NCI-H345 (cell line): ENCODE measurements around the gene APBB2.
A peak's percentile ranks its signal among the peaks of the same experiment; 100 is the strongest.

Experiments
- DNase-seq: peaks from one replicate; lab custom pipeline; 2025; lab: John Stamatoyannopoulos, UW

The APBB2 gene

DNA sequence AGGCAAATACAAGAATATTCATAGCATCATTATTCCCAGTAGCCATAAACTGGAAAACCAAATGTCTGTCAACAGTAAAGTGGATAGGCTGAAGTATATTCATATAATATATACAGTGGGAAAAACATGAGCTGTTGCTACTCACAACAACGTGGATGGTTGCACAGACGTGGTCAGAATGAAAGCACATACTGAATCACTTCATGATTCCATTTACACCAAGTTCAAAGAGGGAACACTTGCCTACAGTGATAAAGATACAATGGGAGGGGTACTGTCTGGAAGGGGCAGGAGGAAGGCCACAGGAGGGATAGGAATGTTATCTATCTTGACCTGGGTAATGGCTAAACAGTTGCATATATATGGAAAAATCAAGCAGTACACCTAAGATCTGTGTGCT is 25.3 kb downstream of the APBB2 start:
- DNase-seq: no peak

- DNase-seq: no peak
Observed at GRCh38 chr4:41185614-41186592, 28.4 kb downstream of the APBB2 start.

DNA sequence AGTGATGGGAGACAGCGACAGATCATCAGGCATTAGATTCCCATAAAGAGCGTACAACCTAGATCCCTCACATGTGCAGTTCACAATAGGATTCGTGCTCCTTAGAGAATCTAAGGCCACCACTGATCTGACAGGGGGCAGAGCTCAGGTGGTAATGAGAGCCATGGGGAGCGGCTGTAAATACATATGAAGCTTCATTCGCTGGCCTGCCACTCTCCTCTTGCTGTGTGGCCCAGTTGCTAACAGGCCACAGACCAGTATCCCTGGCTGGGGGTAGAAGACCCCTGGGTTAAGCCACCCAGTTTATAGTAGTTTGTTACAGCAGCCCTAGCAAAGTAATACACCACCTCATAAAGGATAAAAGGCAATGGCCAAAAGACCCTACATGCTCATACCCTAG is 30.3 kb downstream of the APBB2 start:
- no peak for DNase-seq

DNA sequence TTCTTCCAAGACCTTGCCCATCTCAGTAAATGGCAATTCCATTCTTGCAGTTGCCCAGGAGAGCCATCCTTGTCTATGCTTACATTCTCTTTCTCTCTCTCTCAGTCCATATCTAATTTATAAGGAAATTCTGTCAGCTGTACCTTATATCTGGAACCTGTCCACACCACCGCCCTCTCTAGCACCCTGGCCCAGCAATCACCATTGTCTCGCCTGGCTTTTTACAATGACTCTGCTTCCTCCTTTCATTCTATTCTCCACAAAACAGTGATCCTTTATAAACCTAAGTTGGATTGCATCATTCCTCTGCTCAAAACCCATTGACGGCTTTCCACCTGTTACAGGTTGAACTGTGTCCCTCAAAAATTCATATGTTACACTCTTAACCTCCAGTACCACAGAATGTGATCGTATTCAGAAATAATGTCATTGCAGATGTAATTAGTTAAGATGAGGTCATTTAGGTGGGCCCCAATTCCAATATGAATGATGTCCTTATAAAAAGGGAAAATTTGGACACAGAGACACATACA is 31.3 kb downstream of the APBB2 start:
- DNase-seq: no peak

GRCh38 chr4:41181037-41181436 is 33.3 kb downstream of the APBB2 start:
- no peak for DNase-seq

DNA sequence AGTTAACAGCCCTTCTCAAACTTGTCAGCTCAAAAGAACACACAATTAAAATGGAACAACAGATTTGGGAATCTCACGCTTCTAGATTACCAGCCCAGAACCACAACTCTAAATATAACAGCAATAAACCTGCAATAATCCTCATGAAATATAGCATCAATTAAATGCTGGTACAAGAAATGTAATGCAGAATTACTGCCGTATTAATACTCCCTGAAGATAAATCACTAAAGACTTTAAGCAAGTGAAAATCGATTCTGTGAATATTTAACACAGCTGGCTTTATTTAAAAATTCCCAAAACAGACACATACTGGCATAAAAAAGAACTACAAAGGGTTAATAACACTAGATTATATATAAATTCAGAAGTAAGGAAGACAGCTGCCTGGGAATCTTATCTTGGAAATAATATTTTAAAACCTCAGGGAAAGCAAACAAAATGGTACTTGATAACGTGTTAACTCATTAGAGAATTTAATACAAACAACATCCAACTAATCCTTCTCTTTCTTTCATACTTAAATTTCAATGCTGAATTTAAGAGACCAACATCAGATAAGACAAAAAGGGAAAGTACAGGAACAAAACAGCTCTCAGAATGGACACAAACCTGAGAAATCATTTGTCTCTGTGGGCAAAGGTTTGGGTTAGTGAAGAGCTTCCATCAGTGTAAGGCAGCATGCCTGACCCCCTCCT is 34.7 kb downstream of the APBB2 start:
- no peak for DNase-seq

DNA sequence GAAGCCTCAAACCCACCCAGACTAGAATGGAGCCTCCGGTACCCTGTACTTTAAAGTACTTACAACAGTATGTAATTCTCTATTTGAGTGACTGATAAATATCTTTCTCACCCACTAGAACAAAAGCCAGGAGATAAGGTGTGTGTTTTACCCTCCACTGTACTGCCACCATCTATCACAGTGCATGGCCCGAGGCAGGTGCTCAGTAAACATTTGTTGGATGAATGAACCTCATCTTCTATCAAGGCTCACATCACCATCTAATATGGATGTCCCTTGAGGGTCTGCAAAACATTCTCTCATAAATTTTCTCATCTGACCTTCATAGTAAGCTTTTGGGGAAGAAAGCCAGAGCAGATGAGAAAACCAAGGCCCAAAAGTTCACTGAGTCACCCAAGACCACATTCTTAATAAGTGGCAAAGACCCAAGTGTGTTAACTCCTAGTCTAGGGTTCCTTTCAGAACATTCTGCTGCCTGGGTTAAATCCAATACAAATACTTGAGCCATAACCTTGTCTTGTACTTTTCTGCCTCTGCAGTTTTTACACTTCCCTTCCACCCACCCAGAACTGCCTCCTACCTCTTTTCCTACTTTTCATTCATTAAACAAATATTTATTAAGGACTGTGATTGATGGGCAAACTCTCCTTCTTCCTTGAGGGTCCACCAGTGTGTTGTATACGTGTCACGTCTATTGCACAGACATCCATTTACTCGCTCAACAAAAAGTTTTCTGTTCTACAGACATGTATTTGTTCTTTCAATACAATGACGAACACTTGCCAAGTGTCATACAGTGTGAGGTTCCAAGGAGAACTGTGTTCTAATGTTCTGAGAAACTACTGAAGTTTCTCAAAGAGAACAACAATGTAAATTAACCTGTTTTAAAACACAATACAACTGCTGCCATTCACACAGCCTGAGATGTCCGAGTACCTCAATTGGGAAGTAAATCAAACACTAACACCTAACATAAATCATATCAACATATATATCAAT is 35.7 kb downstream of the APBB2 start:
- DNase-seq: no peak

GRCh38 chr4:41177016-41177415 is 37.3 kb downstream of the APBB2 start:
- DNase-seq: no peak

DNA sequence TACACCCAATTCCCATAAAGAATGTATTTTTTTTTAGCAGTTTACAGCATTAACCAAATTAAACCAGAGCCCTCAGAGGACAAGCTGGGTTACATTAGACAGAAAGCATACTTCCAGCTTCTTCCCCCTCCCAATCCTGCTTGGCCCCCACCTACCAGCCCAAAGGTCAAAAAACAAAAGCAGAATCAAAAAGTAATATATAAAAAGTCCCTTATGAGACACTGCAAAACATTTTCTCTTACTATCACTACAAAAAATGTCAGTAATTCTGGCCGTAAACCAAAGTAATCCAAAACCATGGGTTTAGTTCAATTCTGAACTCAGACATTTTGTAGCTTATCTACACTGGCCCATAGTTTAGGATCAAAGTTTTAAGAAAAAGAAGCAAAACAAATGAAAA is 38.0 kb downstream of the APBB2 start:
- no peak for DNase-seq

GRCh38 chr4:41175794-41176193 is 38.5 kb downstream of the APBB2 start:
- DNase-seq: no peak

GRCh38 chr4:41174444-41174843 is 39.9 kb downstream of the APBB2 start:
- no peak for DNase-seq

GRCh38 chr4:41172786-41173185 is 41.6 kb downstream of the APBB2 start:
- no peak for DNase-seq

GRCh38 chr4:41169256-41169800 is 45.0 kb downstream of the APBB2 start:
- peak; percentile 12 for DNase-seq

DNA sequence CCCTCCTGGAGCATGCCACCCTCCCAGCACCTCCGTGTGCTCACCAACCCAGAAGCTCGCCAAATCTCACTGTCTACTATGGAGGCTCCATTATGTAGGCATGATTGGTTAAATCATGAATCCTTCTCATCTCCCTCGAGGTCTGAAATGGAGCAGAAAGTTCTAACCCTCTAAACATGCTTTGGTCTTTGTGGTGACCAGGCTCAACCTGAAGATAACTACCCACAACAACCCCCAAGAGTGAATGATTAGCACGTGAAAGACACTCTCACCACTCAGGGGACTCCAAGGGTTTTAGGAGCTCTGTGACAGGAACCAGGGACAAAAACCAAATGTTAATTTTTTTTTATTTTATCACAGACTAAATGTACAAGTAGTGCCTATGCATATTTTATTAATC is 47.2 kb downstream of the APBB2 start:
- no peak for DNase-seq

- DNase-seq: no peak
Observed at GRCh38 chr4:41164405-41164804, 49.9 kb downstream of the APBB2 start.

GRCh38 chr4:41161355-41161754 is 53.0 kb downstream of the APBB2 start:
- no peak for DNase-seq

DNA sequence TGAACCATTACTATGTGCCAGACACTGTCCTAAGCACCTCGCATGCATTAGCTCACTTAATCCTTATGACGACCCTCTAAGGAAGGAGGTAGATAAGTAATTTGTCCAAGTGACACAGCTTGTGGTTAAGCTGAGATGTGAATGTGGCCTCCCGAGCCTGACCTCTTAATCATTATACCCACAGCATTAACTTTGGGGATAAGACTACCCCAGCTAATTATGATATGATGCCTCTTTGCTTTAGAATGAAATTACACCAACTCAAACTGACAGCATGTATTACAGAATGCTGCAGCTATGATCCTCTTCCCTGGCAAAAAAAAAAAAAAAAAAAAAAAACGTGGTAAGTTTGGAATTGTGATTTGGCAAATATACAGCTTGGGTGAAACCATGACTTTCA is 53.5 kb downstream of the APBB2 start:
- no peak for DNase-seq

DNA sequence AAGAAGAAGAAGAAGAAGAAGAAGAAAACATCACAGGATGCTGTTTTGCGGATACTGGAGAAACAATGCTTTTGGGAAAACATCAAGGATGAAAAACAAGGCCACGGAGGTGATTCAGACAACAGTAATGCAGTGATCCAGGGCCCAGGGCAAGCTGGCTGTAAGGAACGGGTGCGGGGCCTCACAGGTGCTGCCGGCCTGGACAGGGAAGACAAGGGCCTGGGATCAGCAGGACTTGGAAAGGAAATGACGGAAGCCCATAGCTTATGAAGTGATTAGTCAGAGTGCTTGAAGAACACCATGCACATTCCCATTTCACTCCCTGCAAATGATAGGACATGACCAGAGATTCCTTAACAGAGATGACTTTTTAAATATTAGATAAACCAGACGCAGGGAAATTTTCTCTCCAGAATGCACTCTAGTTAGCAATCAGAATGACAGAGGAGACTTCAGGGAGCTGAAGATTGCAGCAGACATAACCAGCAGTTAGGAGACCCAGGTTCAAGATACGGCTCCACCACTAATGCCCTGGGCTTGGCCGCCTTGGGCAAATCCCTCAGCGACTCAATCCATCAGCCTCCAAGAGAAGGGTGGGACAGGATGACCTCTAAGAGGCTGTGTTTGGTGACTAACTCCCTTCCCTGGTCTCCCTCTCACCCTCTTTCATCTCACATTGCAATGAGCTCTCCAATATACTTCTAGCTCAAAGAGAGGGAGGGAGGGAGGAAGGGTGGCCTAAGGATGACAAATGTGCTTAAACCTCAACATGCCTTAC is 54.1 kb downstream of the APBB2 start:
- DNase-seq: no peak

DNA sequence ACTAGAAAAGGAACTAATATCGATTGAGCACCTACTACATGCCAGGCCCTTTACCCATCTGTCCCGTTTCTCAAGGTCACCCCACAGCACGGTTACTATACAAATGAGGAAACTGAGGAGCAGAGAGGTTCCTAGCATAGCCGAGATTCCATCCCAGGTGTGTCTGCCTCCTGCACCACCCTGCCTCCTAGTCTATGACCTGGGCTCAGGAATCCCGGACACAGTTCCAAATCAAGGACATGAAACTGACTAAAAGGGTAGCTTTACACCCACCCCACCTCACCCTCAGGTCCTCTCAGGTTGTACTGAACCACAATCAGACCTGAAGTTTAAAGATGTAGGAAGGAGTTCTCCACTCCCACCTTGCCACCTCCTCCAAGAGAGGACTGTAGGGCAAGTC is 55.6 kb downstream of the APBB2 start:
- DNase-seq: no peak

GRCh38 chr4:41158274-41158673 is 56.1 kb downstream of the APBB2 start:
- DNase-seq: no peak

DNA sequence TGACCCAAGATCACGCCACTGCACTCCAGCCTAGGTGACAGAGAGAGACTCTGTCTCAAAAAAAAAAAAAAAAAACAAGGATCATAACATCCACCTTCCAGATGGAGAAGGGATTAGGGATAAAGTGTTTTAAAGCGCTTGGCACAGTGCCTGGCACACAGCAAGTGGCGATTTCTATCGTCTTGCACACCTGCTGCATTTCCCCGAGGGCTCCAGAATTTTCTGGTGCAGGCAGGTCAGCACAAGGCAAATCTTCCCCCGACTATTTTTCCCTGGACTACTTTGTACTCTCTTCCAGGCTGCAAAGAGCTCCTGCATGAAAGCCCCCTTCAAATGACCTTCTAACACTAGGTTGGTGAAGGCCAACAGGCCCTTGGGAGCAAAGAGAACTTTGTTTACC is 57.3 kb downstream of the APBB2 start:
- peak; percentile 7 for DNase-seq
